NCI-H146 treated with DMSO at 0.1 percent for 48 hours (cell line): ENCODE results near the gene P2RX3.
"Not testable (repeated sequence)": the region's sequence is repeated elsewhere in the genome, so short reads cannot be mapped to it uniquely, and the experiment has no call there.

Experiments used
- DNase-seq: peaks from one replicate; lab custom pipeline; 2025; ENCODE audit not compliant: unreplicated experiment; lab: John Stamatoyannopoulos, UW

P2RX3 gene

GRCh38 chr11:57338142-57338541, at the start of gene P2RX3:
Gene P2RX3, plus strand, starts transcription at chr11:57338352. Its CDS starts 199 bp downstream, at chr11:57338551.
- no peak for DNase-seq

GRCh38 chr11:57288771-57289579, 49.2 kb upstream of the P2RX3 start:
- peak; percentile 74 for DNase-seq

GRCh38 chr11:57290288-57290687, 47.9 kb upstream of the P2RX3 start:
- DNase-seq: no peak

GRCh38 chr11:57294225-57295131, 43.7 kb upstream of the P2RX3 start:
- DNase-seq: no peak

- not testable (repeated sequence) for DNase-seq
Observed at GRCh38 chr11:57296205-57296604, 41.9 kb upstream of the P2RX3 start.

GRCh38 chr11:57297221-57297620, 40.9 kb upstream of the P2RX3 start:
- no peak for DNase-seq

GRCh38 chr11:57299150-57299737, 38.9 kb upstream of the P2RX3 start:
- DNase-seq: no peak

GRCh38 chr11:57300785-57301184, 37.4 kb upstream of the P2RX3 start:
- no peak for DNase-seq

- DNase-seq: no peak
Observed at GRCh38 chr11:57301711-57302423, 36.3 kb upstream of the P2RX3 start.

GRCh38 chr11:57302489-57302888, 35.7 kb upstream of the P2RX3 start:
- DNase-seq: no peak

GRCh38 chr11:57303280-57303989, 34.7 kb upstream of the P2RX3 start:
- no peak for DNase-seq

- no peak for DNase-seq
Observed at GRCh38 chr11:57303990-57304579, 34.1 kb upstream of the P2RX3 start.

GRCh38 chr11:57305523-57305922, 32.6 kb upstream of the P2RX3 start:
- no peak for DNase-seq

- no peak for DNase-seq
Observed at GRCh38 chr11:57306161-57306876, 31.8 kb upstream of the P2RX3 start.

- DNase-seq: no peak
Observed at GRCh38 chr11:57306940-57307565, 31.1 kb upstream of the P2RX3 start.

- no peak for DNase-seq
Observed at GRCh38 chr11:57307666-57308270, 30.4 kb upstream of the P2RX3 start.

GRCh38 chr11:57308426-57309060, 29.6 kb upstream of the P2RX3 start:
- no peak for DNase-seq
